GM18526 (cell line): ENCODE results near the gene AQP12B.

Experiments
- POLR2A ChIP-seq: IDR thresholded peaks from 3 replicates; pipeline ENCODE4 v1.6.1; 2011; ENCODE audit not compliant: insufficient read length; ENCODE audit errors: extremely low read depth

AQP12B gene

GRCh38 chr2:240650254-240650965 lies 32.3 kb downstream of the AQP12B start:
- TF ChIP-seq POLR2A = no peak

- no peak for TF ChIP-seq POLR2A
Observed at GRCh38 chr2:240649331-240649730, 33.4 kb downstream of the AQP12B start.

- TF ChIP-seq POLR2A = no peak
Observed at GRCh38 chr2:240648650-240649275, 33.9 kb downstream of the AQP12B start.

GRCh38 chr2:240648155-240648649 lies 34.5 kb downstream of the AQP12B start:
- no peak for TF ChIP-seq POLR2A

GRCh38 chr2:240647503-240648154 lies 35.1 kb downstream of the AQP12B start:
- TF ChIP-seq POLR2A = no peak

- no peak for TF ChIP-seq POLR2A
Observed at GRCh38 chr2:240646900-240647502, 35.7 kb downstream of the AQP12B start.

- TF ChIP-seq POLR2A = no peak
Observed at GRCh38 chr2:240646176-240646899, 36.3 kb downstream of the AQP12B start.

GRCh38 chr2:240645801-240646175 lies 36.9 kb downstream of the AQP12B start:
- no peak for TF ChIP-seq POLR2A

- TF ChIP-seq POLR2A = no peak
Observed at GRCh38 chr2:240645346-240645745, 37.3 kb downstream of the AQP12B start.

GRCh38 chr2:240644859-240645301 lies 37.8 kb downstream of the AQP12B start:
- TF ChIP-seq POLR2A = no peak

- no peak for TF ChIP-seq POLR2A
Observed at GRCh38 chr2:240644171-240644651, 38.5 kb downstream of the AQP12B start.

GRCh38 chr2:240643811-240644150 lies 38.9 kb downstream of the AQP12B start:
- TF ChIP-seq POLR2A = no peak

- TF ChIP-seq POLR2A = no peak
Observed at GRCh38 chr2:240643093-240643810, 39.4 kb downstream of the AQP12B start.

- TF ChIP-seq POLR2A = no peak
Observed at GRCh38 chr2:240642806-240643092, 39.9 kb downstream of the AQP12B start.
